ENCODE measurements around the gene LRRTM4.

- no peak for TF ChIP-seq EZH2 (IDR thresholded peaks at IDR 0.05; ENCODE audit: borderline replicate concordance, low read length)
- no peak for TF ChIP-seq CTCF (conservative IDR thresholded peaks at IDR 0.05 in 1 of 2, IDR thresholded peaks at IDR 0.05 in 1 of 2; ENCODE audit: extremely low read depth in 1 of 2, insufficient read depth in 1 of 2, low read depth in 1 of 2, low read length in 2 of 2)
Measured at GRCh38 chr2:77443076-77443475, 79.1 kb downstream of the LRRTM4 start.
